B cell (primary cell): ENCODE data around the gene HECTD3.
"Not testable (repeated sequence)": the region's sequence is repeated elsewhere in the genome, so short reads cannot be mapped to it uniquely, and the experiment has no call there.

Experiments used
- EZH2 ChIP-seq: IDR thresholded peaks from 2 replicates; pipeline ENCODE4 v1.6.1; 2012; ENCODE audit warnings: borderline replicate concordance, low read depth, mild to moderate bottlenecking, moderate library complexity, low read length; ENCODE audit not compliant: insufficient read depth, poor library complexity, severe bottlenecking
- TF ChIP-seq, protein P1 (sequence below): fragments of 200-600 bp; IDR thresholded peaks from one replicate; pipeline ENCODE4 v1.8.0; 2022; ENCODE audit warnings: antibody characterized with exemption, mild to moderate bottlenecking

DNA sequence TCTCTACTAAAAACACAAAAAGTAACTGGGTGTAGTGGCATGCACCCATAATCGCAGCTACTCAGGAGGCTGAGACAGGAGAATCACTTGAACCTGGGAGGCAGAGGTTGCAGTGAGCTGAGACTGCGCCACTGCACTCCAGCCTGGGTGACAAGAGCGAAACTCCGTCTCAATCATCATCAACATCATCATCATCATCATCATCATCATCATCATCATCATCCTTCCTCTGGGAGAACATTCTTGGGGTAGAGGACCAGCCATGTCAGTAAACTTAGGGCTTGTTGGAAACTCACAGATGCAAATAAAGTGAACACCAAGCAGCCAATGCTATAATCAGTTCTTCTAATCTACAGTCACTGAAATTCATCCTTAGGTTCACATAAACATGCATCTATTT is 49.1 kb downstream of the HECTD3 start:
- TF ChIP-seq, protein P1, sequence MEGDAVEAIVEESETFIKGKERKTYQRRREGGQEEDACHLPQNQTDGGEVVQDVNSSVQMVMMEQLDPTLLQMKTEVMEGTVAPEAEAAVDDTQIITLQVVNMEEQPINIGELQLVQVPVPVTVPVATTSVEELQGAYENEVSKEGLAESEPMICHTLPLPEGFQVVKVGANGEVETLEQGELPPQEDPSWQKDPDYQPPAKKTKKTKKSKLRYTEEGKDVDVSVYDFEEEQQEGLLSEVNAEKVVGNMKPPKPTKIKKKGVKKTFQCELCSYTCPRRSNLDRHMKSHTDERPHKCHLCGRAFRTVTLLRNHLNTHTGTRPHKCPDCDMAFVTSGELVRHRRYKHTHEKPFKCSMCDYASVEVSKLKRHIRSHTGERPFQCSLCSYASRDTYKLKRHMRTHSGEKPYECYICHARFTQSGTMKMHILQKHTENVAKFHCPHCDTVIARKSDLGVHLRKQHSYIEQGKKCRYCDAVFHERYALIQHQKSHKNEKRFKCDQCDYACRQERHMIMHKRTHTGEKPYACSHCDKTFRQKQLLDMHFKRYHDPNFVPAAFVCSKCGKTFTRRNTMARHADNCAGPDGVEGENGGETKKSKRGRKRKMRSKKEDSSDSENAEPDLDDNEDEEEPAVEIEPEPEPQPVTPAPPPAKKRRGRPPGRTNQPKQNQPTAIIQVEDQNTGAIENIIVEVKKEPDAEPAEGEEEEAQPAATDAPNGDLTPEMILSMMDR = not testable (repeated sequence)
- TF ChIP-seq EZH2 = not testable (repeated sequence)
